GM19324 (cell line): ENCODE measurements around the gene FLACC1.
"Not testable (repeated sequence)": the region's sequence is repeated elsewhere in the genome, so short reads cannot be mapped to it uniquely, and the experiment has no call there.

Experiments
- ATAC-seq: cut with Tn5 transposase; IDR thresholded peaks from one replicate; pipeline ENCODE4 v1.9.1; 2021; ENCODE audit warnings: mild to moderate bottlenecking, moderate library complexity; ENCODE audit not compliant: unreplicated experiment, low FRiP score

The FLACC1 gene, protein sequence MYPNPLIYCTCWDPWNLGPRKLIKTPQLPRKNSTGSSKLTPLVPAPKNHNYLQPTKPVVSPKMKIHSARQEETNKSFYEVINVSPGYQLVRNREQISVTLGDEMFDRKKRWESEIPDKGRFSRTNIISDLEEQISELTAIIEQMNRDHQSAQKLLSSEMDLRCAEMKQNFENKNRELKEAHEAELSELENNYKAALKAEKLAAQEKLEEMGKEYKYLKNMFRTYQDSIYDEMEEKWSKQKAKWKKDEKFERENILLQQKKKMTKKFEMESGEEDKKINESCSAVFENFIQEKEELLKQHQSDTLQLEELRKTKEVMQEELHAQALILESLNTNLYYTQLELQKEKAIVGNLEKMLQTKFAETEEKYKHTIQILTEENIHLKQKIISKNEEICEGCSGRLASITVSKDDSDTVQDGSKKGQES

DNA sequence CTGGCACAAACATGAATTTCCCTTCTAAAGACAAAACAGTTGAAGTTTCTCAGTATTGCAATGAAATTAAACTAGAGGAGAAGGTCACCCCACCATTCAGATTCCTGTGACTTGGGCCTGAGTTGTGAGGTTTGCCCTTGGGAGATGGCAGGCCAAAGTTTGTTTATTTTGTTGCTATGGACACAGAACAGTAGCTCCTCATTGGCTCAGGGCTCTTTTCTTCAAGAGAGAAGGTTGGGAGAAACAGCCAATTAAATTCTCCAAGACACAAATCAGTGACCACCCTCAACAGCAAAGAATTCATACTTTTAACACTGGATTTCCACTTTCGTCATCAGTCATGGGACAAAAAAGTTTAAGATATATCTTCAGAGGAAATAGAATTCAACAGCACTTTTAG lies at the start of gene FLACC1:
Gene FLACC1, minus strand, starts transcription at position 125 of the 400 bp plus-strand sequence. CDS start 5,941 bp downstream, outside the sequence.
- no peak for ATAC-seq

DNA sequence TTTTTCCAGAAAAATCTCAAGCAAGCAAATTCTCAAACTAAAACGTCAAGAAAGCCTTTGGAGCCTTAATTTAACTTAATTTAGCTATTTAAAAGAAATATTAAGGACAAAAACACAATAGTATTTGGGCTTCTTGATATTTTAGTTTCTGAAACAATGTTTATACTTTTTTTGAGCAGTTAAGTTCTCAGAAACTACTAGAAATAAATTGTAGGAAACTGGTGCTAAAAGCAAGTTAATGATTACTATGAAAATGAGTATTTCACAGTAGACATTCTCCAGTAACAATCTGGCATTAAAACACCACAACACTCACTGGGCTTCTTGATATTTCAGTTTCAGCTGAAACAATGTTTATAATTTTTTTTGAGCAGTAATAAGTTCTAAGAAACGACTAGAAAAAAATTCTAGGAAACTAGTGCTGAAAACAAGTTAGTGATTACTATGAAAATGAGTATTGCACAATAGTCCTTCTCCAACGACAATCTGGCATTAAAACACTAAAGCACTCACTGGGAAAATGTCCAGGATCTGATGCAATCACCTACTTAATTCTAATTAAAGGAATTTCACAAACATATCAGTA lies 49.0 kb upstream of the FLACC1 start:
- no peak for ATAC-seq

DNA sequence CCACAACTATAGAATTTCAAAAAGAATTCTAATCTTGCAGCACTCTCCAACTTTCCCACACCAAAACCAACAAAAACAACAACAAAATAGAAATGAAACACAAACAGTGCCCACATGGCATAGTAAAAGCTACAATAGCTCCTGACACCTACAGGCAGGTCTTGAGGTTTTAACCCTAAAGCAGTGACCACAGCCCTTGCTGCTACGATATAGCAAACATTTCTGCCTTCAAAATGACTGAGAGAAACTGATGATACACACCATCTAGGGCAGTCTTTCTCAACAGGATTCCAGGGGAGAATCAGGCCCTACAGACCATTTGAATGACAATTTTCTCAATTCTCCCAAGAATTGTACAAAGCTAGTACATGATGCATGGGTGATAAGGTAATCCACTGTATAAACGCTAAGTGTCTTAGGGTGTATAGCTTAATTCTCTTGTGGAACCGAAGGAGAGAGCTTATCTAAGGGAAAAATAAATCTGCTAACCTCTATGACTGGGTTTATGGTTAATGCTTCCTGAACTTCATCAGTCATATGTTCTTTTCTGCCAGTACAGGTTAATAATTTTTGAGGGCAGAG lies 47.6 kb upstream of the FLACC1 start:
- no peak for ATAC-seq

DNA sequence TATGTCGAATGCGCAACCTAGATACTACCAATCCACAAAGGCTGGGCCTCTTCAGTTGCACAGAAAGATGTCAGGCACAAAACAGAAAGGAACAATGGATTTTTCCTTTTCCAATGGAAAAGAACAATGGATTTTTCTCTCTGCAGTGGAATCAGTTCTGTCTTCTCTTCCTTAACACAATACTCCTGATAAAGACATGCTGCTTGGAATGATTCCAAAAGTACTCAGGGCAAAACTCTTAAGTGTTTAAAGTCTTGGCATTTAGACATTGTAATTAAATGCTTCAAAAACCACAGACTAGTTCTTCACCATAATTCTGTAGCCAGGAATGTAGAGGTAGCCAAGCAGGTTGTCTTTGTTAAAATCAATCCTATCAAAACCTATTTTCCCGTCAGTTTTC lies 46.7 kb upstream of the FLACC1 start:
- ATAC-seq, result no peak

DNA sequence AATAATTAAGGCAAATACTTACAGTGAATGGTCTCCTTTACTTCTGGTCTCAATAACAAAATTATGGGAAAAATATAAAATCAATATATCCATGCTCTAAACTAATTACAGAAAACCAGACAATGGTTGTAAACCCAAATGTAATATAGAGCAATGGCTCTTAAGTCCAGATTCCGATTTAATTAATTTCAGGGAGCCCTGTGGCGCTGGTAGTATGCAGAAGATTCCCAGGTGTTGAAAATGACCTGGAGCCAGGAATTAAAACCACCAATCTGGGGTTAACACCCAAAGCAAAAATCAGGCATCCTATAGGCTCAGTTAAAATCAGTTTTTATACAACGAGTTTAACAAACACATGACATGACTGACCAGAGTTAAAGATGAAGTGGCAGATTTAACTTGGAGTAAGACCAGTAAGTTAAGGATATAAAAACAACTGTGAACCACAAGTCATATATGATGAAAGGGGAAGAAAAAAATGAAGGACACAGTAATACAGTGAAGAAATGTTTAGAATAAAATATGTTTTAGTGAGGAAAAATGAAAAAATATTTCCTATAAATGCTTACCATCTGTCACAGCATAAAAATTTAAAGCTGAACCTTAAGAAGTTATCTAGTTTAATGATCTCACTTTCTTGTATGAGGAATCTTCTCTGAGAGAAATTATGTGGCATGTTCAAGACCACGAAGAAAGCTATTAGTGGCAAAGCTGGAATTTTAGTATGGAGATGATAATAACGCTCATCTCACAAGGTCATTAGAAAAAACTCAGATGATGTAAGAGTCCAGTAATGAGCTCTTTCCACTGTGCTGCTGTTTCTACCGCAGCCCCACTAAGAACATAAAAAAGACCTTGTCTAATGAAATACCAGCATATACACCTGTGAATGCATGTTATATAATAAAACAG lies 45.8 kb upstream of the FLACC1 start:
- ATAC-seq, result no peak

DNA sequence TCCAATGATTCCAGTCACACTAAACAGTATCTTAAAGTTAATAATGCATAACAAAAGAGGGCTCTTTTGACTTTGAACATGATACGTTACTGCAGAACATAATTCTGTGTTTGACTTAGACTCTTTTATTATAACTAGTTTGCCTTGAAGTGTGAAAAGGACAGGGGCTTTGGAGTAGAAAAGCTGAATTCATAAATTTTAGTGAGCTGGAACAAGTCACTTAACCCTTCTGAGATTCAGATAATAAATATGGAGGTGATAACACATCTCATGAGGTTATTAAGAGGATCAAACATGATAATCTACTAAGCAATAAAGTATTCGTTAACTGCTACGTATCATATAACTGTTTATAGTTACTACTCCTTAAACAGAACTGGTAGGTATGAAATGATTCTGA lies 44.7 kb upstream of the FLACC1 start:
- ATAC-seq, result no peak

DNA sequence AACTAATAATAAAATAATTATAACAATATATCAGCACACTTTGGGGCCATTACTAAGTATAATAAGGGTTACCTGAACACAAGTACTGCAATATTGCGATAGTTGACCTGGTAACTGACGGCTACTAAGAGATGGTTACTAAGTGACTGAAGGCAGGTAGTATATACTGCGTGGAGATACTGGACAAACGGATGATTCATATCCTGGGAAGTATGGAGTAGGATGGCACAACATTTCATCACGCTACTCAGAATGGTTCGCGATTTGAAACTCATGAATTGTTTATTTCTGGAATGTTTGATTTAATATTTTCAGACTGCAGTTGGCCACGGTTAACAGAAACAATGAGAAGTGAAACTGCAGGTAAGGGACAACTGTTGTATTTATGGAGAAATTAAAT lies 39.5 kb upstream of the FLACC1 start:
- no peak for ATAC-seq

DNA sequence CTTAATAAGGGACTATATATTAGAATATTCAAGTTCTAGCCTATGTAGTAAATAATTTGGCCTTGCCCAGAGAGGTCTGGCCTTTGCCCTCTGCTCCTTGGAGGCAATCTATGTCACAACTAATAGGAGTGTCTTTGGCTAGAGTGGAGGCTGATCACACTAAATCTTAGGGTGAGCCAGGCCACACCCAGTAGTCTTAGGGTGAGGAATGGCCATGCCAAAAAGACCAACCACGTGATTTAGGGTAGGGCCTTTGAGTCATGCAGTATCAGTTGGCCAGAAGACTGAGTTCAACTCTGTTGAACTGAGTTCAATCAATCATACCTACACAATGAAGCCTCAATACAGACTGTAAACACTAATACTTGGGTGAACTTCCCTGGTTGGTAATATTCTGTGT lies 26.0 kb upstream of the FLACC1 start:
- no peak for ATAC-seq

DNA sequence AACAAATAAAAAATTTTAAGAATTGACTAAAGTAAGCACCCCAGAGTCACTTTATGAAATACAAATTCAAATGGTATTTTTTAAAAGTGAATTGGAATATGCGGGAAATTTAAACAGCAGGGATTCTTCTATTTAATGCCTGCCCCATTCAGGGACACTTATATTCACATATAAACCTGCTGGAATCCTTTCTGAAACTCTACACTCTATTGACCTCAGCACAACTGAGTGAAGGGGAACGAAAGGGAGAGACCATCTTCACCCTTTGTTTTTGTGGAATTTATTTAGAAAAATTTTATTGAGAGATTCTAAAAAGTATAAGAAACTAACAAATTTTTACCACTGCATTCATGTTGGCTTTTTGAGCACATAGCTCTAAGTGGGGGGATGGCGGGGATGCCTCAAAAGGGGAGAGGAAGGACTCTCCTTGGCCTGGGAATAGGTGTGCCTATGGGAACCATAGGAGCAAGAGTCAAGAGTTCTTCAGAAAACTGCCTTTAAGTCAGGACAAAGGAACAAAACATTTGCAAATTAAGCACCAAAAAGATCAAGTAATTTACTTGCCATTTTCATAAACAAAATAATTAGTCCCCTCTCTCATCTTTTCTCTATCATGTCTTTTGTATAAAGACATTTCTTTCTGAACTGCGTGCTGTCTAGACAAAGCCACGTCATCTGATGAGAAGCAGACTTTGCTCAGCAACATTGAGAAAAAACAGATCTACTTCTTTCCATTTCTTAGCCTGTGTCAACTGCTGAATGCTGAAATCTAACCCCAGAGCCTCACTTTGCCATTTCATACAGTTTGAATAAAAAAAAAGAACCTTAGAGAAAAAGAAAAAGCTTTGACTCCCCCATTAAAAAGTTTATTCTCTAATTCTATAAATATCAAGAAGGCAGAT lies 21.6 kb upstream of the FLACC1 start:
- no peak for ATAC-seq

DNA sequence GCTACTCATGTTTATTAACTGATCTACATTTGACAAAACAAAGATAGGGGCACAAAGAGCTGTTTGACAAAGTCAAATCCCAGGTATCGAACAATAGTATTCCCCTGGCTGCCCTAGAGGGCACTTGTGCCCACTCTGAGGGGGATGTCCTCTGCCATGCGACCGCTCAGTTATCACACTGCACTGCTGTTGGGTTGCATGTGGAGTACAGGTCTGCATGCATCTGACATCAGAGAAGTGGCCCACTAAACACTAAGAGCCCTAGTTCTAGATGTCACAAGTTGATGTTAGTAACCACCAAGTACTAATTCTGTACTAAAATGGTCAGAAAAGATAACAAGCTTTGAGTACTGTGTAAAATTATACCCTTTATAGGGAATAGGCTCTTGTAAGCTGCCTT lies 20.1 kb upstream of the FLACC1 start:
- no peak for ATAC-seq

DNA sequence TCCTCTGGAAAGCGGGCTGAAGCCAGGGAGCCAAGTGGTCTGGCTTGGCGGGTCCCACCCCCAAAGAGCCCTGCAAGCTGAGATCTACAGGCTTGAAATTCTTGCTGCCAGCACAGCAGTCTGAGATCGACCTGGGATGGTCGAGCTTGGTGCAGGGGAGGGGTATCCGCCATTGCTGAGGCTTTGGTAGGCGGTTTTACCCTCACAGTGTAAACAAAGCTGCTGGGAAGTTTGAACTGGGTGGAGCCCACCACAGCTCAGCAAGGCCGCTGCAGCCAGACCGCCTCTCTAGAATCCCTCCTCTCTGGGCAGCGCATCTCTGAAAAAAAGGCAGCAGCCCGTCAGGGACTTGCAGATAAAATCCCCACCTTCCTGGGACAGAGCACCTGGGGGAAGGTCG lies 12.6 kb upstream of the FLACC1 start:
- ATAC-seq, result no peak

DNA sequence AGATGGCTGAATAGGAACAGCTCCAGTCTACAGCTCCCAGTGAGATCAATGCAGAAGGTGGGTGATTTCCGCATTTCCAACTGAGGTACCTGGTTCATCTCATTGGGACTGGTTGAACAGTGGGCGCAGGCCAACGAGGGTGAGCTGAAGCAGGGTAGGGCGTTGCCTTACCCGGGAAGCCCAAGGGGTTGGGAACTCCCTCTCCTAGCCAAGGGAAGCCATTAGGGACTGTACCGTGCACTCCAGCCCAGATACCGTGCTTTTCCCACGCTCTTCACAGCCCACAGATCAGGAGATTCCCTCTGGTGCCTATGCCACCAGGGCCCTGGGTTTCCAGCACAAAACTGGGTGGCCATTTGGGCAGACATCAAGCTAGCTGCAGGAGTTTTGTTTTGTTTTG lies 12.2 kb upstream of the FLACC1 start:
- not testable (repeated sequence) for ATAC-seq

DNA sequence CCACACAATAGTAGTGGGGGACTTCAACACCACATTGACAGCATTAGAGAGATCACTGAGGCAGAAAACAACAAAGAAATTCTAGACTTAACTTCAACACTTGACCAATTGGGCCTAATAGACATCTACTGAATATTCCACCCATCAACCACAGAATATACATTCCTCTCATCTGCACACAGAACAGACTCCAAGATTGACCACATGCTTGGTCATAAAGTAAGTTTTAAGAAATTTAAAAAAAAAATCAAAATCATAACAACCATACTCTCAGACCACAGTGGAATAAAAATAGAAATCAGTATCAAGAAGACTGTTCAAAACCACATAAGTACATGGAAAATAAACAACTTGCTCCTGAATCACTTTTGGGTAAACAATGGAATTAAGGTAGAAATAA lies 9.0 kb upstream of the FLACC1 start:
- ATAC-seq, result no peak

DNA sequence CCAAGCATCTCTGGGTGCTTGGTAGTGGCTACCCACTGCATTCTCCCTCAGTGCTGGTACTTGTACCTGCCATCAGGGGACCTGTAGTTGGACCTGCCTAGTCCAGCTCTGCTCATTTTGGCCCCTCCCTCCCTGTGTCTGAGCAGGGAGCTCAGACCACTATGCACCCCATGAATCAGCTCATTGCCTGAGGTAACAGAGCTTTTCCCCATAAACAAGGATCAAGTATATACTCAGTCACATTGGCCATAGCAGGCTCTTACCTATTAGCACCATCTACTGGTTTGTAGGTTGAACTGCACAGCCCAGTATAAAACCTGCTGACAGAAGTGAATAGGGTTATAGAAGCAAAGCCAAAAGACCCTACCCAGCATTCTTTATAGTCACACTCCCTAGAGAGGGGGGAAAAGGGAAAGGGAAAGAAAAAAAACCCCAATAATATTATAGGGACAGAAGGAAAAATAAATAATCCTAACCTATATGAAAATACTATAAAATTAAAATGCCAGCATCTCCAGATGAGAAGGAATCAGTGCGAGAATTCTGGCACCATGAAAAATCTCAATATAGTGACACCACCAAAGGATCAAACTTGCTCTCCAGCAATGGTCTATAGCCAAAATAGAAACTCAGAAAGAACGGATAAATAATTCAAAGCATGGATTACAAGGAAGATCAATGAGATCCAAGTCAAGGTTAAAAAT lies 6.9 kb upstream of the FLACC1 start:
- no peak for ATAC-seq

DNA sequence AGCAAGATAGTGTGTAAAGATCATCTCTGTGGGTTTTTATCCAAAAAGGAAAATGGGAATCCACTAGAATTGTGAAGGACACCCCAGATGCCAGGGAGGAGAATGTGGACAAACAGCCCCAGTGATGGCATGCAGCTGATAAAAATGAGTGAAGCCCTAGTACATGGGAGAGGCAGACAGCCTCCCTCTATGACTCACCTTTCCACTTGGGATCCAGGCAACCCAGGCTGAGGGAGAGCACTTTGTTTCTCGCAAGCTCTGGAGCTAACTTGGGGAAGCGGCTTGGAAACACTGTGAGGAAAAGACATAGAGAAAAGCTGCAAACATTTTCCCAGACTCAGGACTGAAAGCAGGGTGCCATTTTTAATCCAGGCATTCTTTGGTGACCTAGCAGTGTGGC lies 5.3 kb upstream of the FLACC1 start:
- no peak for ATAC-seq

DNA sequence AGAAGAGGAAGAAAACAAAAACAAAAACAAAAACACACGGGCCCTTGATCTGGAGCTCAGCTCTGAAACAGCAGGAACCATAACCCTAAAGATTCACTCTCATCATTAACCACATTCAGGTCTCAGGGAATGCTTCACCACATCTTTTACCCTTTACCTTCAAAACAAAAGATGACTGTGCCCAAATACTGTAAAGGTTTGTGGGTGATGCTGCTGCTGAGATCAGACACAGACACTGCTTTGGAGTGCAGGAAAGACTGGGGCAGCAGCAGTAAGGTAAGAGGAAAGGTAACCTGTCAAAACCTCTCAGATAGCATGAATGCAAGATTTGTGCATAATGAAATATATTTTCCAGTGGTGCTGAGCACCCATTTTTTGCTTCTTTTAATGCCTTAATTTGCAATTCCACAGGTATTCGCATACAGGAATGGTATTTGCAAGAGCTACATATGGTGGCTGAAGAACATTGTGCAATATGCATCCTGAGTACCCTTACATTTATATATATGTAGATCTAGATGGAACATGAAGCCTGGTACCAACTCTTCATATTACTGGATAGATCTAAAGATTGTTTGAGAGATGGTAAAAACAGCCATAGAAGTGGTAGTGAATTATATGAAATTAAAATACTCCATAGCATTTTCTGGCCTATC lies 4.1 kb upstream of the FLACC1 start:
- no peak for ATAC-seq

DNA sequence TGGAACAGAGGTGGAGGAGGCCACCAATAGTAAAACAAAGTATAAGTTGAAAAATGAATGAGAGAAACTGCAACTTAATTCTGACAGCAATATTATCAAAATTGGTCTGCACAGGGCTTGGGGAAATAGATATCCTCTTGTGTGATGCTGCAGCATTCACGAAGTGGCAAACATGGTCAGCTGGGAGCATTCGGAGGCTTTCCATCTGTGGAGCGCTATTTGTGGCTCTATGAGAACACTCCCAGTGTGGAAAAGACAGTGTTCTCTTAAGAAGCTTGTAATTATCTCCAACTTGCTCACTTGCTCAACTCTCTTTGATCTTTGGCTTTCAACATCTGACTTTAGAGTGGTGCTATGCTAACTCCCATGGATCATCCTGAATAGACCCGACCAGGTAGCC lies 3.1 kb upstream of the FLACC1 start:
- no peak for ATAC-seq

DNA sequence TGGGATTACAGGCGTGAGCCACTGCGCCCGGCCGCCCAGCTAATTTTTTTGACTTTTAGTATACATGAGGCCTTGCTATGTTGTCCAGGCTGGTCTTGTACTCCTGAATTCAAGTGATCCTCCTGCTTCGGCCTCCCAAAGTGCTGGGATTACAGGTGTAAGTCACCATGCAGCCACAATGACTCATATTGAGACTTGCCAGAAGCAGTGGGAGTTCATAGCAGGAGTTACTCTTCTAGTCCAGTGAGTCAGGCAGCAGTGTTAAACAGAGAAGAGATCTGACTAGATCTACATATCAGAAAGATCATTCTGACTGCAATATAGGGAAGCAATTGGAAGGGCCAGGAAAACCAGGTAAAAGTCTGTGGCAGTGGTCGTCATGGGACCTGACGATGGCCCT lies 1.5 kb upstream of the FLACC1 start:
- ATAC-seq, result no peak

DNA sequence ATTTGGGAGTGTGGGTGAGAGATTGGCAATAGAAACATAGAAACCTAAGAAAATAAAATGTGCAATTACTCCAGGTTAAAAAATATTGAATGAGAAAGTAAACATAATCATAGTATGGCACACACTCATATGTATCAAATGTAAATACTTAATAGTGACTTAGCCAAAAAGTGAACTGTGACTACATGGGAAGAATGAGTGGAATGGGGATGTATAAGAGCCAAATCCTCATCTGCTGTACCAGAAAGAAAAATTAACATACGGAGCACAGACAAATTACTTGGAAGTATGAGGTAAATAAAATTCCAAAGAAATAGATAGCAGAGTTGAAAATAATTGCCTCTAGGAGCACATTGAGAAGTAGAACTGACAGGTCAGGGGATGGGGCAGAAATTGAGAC lies 4.0 kb downstream of the FLACC1 start:
- no peak for ATAC-seq
